HG03066 (cell line): ENCODE measurements around the gene SLC27A4.

Source experiments
- ATAC-seq: cut with Tn5 transposase; IDR thresholded peaks from one replicate; pipeline ENCODE4 v1.9.1; 2021; ENCODE audit warnings: low read depth; ENCODE audit not compliant: unreplicated experiment

The SLC27A4 gene

DNA sequence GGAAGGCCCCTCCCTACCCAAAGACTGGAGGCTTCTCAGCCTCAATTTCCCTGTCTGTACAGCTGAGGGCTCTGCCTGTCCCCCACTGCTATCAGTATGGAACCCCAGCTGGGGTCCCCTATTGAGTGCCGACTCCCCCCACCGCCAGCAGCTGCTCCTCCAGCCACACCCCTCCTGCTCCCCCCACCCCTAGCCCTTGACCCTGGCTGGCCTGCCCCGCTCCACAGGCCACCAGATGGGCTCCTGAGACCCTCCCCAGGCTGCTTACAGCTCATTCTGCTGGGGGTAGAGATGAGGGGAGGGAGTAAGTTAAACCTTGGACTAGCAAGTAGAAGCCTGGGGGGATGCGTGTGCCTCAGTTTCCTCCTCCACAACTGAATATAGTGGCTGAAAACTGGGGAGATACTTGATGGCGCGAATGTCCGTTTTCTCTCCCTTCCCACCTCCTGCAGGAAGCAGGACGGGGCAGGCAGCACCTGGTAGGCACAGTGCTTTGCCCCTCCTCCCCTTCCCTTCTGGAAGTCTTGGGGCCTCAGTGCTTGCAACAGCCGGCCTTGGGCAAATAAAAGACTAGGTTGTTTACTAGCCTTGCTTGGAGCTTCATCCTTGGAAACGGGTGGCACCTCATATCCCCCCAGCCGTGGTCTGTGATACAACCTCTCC lies 50.0 kb downstream of the SLC27A4 start:
- no peak for ATAC-seq

DNA sequence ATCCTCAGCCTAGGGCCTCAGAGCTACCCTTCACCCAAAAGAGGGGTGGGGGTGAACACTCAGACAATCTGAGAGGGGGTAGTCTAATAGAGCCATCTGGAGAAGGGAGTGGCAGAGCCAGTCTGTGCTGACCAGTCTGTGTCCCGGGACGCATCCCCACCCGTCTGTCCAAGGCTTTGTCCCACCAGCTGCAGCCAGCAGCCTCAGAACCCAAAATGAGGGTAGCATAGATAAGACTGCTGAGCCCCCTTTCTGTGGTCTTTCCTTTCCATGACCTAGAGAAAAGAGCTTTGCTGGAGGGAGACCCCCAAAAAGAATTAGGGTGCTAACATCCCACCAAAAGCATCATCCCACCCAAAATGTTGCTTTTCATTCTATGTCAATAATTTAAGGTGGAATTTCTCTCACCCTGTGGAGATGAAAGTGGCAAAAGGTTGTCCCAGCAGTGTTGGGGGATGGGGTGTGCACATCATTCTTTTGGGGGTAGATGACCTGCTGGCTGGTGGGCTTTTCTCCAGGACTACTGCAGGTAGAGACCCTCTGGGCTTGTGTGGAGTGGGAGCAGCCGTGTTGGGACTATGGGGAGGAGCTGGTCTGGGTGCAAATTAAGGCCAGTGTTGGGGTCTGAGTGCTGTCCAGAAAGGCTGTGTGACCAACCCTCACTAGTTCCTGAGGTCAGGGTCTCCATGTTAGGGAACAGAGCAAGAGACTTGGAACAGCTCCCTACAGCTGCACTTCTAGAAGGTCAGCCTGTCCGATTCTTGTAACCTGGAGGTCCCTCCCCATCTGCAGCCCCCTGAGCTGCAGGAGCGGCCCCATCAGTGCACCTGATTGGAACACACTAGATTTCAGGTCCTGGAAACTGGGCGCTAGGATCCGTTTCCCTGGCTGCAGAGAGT lies 50.7 kb downstream of the SLC27A4 start:
- no peak for ATAC-seq

DNA sequence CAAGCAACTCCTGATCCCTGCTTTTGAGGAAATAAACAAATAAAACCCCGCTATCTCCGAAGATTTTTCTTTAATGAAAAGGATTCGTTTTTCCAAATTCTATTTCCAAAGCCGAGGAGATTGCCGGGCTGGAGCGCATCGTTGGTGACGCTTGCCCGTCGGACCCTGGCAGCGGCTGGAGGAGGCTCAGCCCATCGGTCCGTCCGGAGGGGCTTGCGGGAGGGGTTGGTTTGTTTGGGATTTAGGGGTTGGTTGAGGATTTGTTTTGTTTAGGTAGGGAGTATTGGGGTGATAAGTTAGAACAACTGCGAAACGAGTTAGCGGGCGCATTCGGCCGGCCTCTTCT lies 51.6 kb downstream of the SLC27A4 start:
- no peak for ATAC-seq

DNA sequence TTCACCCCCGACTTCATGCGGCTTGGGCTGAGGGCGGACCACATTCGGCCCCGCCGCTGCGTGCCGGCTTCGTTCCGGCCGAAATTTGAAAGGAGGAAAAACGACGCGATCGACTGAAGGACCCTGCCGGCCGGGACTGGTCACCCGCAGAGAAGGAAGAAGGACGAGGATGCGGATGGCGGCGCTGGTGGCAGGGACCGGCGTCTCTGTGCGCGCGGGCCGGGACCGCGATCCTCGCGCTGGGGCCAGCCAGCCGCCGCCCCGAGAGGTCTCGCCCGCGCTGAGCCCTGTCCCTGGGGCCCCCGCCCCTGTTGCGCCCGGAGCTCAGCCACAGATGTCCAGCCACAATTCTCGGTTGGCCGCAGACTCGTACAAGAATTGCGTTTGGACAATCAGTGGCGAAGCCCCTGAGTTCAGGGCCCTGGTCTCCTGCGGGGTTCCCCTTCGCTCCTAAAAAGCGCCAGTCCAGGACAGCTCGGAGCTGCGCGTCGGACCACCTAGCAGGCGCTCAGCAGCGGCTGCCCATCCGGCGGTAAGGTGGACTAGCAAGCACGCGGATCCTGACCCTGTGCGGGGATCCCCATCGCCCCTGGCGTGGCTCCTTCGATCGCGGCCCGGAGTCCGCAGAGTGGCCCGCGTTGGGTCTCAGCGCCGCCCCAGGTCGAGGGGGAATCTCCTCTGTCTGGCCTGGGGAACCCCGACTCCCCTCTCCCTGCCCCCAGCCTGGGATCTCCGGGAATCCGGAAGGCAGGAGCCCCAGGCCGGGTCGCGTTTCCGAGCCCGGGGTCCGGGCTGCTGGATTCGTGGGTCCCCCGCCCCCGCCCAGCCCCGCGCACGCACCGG lies 52.2 kb downstream of the SLC27A4 start:
- no peak for ATAC-seq

DNA sequence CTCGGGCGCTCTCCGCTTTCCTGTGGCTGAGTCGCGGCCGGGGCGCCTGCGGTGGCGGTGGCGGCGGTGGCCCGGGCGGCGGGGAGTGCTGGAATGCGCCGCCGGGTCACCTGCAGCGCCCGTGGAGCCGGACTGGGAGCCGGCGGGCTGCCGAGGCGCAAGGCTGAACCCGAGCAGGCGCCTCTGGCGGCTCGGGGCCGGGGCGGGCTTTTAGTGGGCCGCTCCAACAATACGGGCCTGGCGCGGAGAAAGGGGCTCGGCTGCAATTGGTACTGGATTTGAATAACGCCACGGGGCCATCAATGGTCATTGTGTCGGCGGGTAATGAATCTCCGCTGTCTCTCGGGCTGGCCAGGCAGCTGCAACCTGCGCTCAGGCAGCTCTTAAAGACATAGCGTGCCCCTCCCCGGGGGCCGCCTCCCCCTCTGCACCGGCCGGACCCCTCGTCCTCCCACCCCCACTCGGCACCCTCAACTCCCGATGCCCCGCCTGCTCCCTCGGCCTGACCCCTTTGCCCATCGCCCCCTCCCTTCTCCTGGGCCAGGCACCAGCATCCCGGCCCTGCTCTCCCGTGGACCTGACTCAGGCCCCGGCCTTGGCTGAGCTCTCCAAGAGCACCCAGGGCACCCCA lies 52.9 kb downstream of the SLC27A4 start:
- ATAC-seq: no peak

DNA sequence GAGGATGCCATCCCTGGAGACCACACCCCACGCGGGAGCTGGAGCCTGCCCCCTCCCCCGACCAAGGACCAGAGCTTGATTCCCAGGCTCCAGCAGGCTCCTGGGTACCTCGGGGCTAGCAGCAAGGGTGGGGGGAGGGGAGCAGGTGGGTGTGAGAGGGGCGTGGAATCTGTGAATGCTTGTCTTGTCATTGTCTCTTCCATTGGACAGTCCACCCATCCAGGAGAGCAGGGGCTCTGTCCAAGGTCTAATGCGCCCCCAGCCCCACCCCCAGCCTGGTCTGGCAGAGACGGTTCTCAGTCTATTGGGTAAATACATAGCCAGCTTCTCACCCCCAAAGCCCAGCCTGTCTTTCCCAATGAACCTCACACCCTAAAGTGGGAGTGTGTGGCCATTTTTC lies 53.6 kb downstream of the SLC27A4 start:
- ATAC-seq: no peak

DNA sequence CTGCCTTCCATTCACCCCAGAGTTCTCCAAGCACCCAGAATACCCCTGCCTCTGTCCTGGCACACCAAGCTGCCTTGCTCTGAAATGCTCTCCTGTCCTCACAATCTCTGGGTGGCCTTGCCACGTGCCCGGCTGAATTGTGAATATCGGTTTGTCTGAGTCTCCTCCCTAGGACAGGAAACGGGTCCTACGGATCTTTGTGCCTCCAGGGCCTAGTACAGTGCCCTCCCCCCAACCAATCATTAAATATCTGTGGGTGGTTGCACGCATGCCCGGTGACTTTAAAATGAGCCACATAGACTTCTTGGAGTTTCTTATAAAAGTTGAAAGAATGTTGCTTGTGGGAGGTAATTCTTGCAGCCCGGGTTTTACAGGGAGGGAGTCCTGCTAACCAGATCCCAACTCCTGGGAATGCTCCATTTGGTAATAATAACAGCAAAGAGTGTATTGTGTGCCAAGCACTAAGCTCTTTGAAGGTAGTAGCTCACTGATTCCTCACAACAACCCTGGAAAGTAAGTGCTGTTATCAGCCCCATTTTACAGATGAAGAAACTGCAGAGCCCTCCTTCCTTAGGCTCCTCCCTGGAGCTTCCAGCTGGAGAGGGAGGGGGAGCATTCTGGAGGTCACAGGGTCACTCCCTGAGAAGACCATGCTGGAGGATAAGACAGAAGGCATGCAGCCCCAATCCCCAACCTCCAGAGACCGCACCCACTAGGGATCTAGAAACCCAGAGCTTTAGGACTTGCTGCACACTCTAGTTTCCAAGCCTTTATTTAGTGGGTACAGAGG lies 54.2 kb downstream of the SLC27A4 start:
- ATAC-seq: no peak

DNA sequence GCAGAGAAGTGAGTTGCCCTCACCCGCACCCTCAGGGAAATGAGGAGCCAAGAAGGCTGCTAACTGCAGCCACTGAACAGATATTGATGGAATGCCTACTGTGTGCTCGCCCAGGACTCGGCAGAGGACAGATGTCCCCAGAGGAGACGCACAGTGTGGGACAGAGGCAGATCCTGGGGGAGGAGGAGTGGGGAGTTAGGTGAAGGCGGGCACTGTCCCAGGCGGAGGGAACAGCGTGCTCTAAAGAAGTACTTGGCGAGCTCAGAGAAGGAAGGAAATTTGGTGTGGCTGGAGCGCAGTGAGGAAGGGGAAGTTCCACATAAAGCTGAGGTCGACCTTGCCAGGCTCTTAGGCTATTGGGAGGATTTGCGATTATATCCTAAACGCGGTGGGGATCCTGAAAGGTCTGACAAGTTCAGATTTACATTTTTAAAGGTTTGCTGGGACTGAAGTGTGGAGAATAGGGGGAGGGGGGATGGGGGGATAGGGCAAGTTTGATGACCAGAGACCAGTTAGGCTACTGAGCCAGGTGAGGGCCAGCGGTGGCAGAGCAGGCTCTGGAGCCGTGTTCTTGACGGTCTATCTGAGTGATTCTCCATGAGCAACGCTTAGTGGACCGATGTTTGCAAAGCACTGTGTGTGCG lies 56.8 kb downstream of the SLC27A4 start:
- no peak for ATAC-seq

DNA sequence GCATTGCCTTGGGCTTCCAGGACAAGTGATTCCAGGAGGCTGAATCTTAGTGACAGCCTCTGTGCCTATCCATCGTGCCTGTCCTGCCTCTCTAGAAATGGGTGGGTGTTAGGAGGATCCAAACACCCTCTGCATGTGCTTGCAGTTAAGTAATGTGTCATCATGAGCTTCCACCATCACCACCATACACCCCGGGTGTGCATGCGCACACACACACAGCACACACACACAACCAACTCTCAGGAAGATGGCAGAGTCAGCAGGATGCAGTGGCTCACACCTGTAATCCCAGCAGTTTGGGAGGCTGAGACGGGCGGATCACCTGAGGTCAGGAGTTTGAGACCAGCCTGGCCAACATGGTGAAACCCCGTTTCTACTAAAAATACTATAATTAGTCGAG lies 57.5 kb downstream of the SLC27A4 start:
- ATAC-seq: no peak

DNA sequence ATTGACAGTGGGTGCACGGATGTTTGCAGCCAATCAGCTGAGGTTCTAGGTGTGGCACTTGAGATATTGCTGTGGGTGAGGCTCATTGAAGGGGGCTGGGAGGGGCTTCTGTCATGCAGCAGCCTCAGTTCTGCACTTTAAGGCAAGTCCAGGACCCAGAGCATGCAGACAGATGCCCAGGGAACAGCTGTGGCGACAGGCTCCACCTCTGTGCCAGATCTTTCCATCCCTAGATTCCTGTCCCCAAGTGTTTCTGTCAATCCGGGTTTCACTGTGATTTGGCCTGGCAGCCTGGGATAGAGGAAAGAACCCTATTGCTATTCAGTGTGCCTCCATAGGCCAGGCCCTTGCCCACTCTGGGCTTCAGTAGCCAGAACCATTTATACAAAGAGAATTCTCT lies 59.5 kb downstream of the SLC27A4 start:
- no peak for ATAC-seq

DNA sequence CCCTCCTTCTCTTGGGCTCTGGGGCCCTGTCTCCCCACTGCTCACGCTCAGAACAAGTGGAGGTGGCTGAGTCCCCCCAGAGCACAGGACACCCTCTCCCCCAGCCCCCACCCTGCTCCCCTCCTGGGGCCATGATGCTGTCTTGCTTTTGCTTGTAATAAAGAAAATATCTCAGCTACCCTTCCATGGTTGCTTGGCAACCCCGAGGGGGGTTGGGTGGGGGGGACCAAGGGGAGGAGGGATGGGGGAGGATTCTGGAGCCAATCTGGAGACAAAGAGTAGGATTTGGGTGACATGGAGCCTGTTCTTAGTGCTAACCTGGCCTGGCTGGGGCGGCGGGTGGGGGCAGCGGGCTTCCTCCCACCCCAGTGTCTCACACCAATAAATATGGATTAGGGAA lies 64.2 kb downstream of the SLC27A4 start:
- no peak for ATAC-seq

DNA sequence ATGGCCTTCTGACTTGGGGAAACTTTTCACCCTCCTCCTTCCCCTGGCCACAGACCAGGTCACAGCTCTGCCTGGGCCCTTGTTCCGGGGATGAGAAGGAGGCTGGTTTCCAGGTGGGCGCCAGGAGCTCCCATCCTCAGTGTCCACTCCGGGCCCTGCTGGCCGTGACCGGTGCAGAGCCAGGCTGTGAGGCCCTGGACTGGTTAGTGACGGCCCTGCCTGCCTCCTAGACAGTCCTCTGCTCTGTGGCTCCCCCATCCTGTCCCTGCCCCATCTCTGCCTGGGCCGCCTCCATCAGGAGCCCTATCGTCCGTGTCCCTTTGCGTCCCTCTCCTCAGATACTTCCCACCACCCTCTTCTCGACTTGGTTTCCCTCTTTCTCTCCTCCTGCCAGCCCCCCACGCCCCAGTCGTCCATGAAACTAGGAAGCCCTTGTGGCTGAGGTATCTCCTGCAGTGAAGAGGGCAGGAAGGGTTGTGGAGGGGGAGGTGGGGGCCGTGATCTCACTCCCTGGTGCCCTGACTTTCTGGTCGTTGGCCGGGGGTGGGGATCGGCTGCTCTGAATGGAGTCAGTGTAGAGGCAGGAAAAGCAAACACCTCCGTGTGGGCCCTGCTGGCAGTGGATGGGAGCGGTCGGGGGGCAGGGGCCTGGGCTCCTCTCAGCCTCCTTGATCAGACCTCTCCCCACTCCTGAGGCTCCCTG lies 64.9 kb downstream of the SLC27A4 start:
- ATAC-seq: no peak

DNA sequence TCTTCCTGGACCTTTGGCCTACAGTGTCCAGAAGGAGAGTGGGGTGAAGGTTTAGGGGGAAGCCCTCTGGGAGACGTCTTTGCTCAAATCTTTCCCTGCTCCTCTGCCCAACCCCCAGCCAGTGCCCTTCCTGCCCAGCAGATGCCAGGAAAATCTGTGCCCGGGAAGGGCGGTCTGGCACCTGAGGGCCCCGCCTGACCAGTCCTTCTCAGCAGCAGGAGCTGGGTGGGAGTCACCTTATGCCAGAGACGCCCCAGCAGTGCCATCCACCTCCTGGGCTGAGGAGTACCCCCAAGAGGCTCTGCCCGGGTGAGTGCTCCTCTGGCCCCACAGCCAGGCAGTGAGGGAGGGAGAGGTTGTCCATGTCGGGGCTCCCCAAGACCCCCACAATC lies 65.4 kb downstream of the SLC27A4 start:
- ATAC-seq: no peak

DNA sequence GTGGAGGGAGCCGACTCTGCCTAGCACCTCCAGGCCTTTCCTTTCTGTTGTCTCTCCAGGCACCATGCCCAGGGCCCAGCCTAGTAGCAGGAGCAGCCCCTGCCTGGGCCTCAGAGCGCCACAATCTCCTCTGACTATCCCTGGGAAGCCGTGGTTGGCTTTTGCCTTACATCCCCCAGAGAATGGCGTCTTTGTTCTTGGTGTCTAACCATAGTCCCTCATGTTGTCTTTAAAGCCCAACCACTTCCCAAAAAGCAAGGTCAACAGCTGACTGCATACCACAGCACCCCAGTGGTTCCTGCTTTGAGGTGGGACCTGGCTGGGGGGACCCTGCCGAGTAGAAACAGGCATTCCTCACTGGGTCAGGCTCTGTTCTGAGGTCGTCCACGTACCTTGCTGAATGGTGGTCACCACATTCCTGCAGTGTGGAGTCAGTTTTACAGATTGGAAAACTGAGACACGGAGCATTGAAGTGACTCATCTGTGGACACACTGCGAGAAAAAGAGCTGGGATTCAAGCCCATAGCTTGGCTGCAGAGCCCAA lies 66.6 kb downstream of the SLC27A4 start:
- no peak for ATAC-seq

DNA sequence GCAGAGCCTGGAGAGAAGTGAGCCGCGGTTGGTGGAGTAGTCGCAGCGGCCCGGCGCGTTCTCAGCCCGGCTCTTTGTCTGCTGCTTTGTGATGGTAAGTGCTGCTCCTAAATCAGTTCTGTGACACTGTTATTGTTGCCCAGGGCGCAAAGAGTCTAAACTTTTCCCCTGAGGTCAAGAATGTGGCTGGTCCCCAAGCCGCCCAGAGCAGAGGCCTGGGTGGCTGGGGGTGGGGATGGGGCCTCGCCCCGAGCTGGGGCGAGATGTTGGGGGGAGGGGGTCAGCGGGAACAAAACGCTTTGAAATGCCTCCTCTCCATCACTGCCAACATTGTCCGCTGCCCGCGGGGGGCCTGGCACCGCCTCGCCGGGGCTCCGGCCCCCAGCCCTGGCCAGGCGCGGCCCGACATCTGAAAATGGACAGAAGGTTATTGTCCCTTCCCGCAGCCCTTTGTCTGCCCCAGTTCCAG lies 68.7 kb downstream of the SLC27A4 start:
- no peak for ATAC-seq

DNA sequence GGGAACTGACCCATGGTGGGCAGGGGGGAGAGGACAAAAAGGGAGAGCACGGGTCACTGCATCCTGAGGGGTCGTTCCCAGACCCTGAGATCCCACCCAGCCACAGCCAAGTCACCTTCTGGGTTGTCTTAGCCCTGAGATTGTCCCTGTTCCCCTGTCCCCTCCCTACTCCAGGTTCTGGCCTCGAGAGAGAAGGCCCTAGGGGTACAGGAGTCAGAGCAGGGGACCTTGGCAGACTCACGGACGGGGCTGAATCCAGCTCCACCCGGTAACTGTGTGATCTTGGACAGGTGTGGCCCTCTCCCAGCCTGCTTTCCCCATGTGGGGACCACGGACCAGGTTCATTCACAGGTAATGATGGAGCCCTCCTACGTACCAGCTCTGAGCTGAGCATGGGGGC lies 69.1 kb downstream of the SLC27A4 start:
- no peak for ATAC-seq

DNA sequence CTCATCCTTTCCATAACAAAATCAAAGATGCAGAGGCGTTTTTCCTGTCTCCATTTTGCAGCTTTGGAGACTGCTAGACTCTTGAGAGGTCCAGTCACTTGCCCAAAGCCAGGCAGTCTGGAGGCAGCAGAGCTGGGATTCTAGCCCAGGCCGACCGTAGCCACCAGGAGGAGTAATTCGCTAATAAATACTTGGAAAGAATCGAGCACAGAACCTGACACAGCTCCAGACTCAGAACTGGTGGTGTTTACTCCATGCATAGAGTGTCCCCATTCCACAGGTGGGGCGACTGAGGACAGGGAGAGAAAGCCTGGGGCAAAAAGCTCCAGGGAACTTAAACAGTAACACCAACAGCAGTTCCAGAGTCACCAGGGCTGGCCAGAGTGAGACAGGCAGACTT lies 69.7 kb downstream of the SLC27A4 start:
- no peak for ATAC-seq
